Trophoblast cell (in vitro differentiated cells and primary cell): ENCODE results near the gene GSN.
A peak's percentile ranks its signal among the peaks of the same experiment; 100 is the strongest.

Source experiments
- DNase-seq, 2 donors: peaks; one replicate each; pipeline ENCODE4 v3.0.0-alpha.2; 2016
- H2AFZ ChIP-seq: 2 replicates; pipeline ENCODE4 v1.6.1; 2013; ENCODE audit warnings: low read length, moderate library complexity, mild to moderate bottlenecking; ENCODE audit not compliant: insufficient read depth, poor library complexity
- H2AK5ac ChIP-seq: 2 replicates; pipeline ENCODE4 v1.6.1; 2013; ENCODE audit warnings: mild to moderate bottlenecking, low read length
- H2BK120ac ChIP-seq: 2 replicates; pipeline ENCODE4 v1.6.1; 2013; ENCODE audit warnings: low read length, mild to moderate bottlenecking, moderate library complexity; ENCODE audit not compliant: insufficient read depth, poor library complexity
- H2BK12ac ChIP-seq: 2 replicates; pipeline ENCODE4 v1.6.1; 2013; ENCODE audit warnings: mild to moderate bottlenecking, low read length, moderate library complexity
- H2BK5ac ChIP-seq: 2 replicates; pipeline ENCODE4 v1.6.1; 2013; ENCODE audit warnings: low read length, low read depth, moderate library complexity, mild to moderate bottlenecking; ENCODE audit not compliant: poor library complexity
- H3K14ac ChIP-seq: 2 replicates; pipeline ENCODE4 v1.6.1; 2013; ENCODE audit warnings: mild to moderate bottlenecking, low read length
- H3K18ac ChIP-seq: 2 replicates; pipeline ENCODE4 v1.6.1; 2013; ENCODE audit warnings: mild to moderate bottlenecking, low read length
- H3K23ac ChIP-seq: 2 replicates; pipeline ENCODE4 v1.6.1; 2013; ENCODE audit warnings: low read length
- H3K27ac ChIP-seq: 2 replicates; pipeline ENCODE4 v1.5.1; 2013; ENCODE audit warnings: low read depth, mild to moderate bottlenecking, inconsistent platforms, low read length, moderate library complexity
- H3K27me3 ChIP-seq: 2 replicates; pipeline ENCODE4 v1.6.1; 2013; ENCODE audit warnings: inconsistent platforms, mild to moderate bottlenecking, low read length, moderate library complexity; ENCODE audit not compliant: insufficient read depth
- H3K36me3 ChIP-seq, 2 experiments: 1 replicate in 1 of 2; 2 replicates in 1 of 2; pipeline ENCODE4 v1.6.1; 2013; ENCODE audit warnings: low read length in 2 of 2, mild to moderate bottlenecking in 2 of 2, moderate library complexity in 1 of 2; ENCODE audit not compliant: insufficient read depth in 2 of 2, control insufficient read depth in 1 of 2
- H3K4ac ChIP-seq: 2 replicates; pipeline ENCODE4 v1.6.1; 2013; ENCODE audit warnings: low read depth, mild to moderate bottlenecking, low read length, moderate library complexity
- H3K4me1 ChIP-seq, 2 experiments: 1 replicate in 1 of 2; 2 replicates in 1 of 2; pipeline ENCODE4 v1.6.1; 2013; ENCODE audit warnings: low read length in 2 of 2, mild to moderate bottlenecking in 2 of 2, moderate library complexity in 1 of 2; ENCODE audit not compliant: insufficient read depth in 2 of 2, control insufficient read depth in 1 of 2
- H3K4me2 ChIP-seq: 2 replicates; pipeline ENCODE4 v1.6.1; 2013; ENCODE audit warnings: inconsistent platforms, mild to moderate bottlenecking, low read length, moderate library complexity
- H3K4me3 ChIP-seq: 2 replicates; pipeline ENCODE4 v1.5.1; 2013; ENCODE audit warnings: mild to moderate bottlenecking, low read depth, low read length, inconsistent platforms
- H3K79me1 ChIP-seq: one replicate; pipeline ENCODE4 v1.6.1; 2013; ENCODE audit warnings: low read length
- H3K79me2 ChIP-seq: 2 replicates; pipeline ENCODE4 v1.6.1; 2013; ENCODE audit warnings: low read length, mild to moderate bottlenecking; ENCODE audit not compliant: control insufficient read depth, insufficient read depth, poor library complexity
- H3K9ac ChIP-seq: 2 replicates; pipeline ENCODE4 v1.6.1; 2013; ENCODE audit warnings: mild to moderate bottlenecking, low read length
- H3K9me3 ChIP-seq: 2 replicates; pipeline ENCODE4 v1.6.1; 2013; ENCODE audit warnings: low read depth, mild to moderate bottlenecking, control low read depth, inconsistent platforms, low read length; ENCODE audit not compliant: insufficient read depth
- H4K12ac ChIP-seq: 2 replicates; pipeline ENCODE4 v1.6.1; 2013; ENCODE audit warnings: low read depth, mild to moderate bottlenecking, low read length, moderate library complexity
- H4K8ac ChIP-seq: 2 replicates; pipeline ENCODE4 v1.6.1; 2013; ENCODE audit warnings: low read depth, mild to moderate bottlenecking, low read length, moderate library complexity
- H4K91ac ChIP-seq: one replicate; pipeline ENCODE4 v1.6.1; 2013; ENCODE audit warnings: low read depth, mild to moderate bottlenecking, low read length, moderate library complexity
- WGBS: extraction: QIAGEN DNeasy Blood & Tissue Kit; methylation state at CpG from one replicate; pipeline ENCODE4 v1.1.7; 2013; ENCODE audit warnings: missing lambda C conversion rate; ENCODE audit not compliant: insufficient read length, insufficient coverage; ENCODE audit errors: extremely low coverage; 5-methylcytosine and 5-hydroxymethylcytosine counted together

GSN gene

DNA sequence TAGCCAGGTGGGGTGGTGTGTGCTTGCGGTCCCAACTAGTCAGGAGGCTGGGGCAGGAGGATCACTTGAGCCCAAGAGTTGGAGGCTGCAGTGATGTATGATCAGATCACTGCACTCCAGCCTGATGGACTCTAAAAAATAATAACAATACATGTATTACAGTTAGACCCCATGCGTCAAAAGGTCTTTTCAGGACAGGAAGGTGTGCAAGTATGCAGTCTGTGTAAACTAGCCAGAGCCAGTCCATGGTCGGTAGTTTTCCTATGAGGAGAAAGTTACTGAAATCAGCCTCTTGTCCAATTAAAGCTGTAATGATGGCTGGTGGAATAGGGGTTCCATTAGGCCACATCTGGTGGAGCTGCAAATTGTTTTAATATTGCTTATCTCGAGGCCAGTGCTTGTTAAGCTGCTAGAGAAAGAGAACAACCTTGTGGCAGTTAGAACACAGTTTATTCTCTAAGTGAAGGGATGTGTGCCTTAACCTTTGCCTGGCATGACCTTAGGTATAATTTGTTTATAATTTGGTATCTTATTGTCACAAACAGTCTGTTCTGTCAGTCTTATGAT, 103.6 kb downstream of the GSN start:
- H3K27me3 ChIP-seq: no peaks in the 10 kb centered on the region
- H3K23ac ChIP-seq: no peak overlapping the region
- no peak overlapping the region for H2AK5ac ChIP-seq
- no peaks in the 10 kb centered on the region for H3K9me3 ChIP-seq
- no peak overlapping the region for H4K91ac ChIP-seq
- peaks cover 12% of the 10 kb centered on the region for H3K79me2 ChIP-seq
- H3K4me2 ChIP-seq: no peak overlapping the region
- H3K36me3 ChIP-seq: peaks cover 3% of the 10 kb centered on the region in 2 experiments
- DNase-seq: no peak
- no peak overlapping the region for H2AFZ ChIP-seq
- WGBS: no CpG with 5 or more reads among the region's 4 CpGs
- H2BK12ac ChIP-seq: peak overlapping the region; percentile 20
- H3K9ac ChIP-seq: no peak overlapping the region
- H2BK5ac ChIP-seq: no peak overlapping the region
- no peak overlapping the region for H3K4ac ChIP-seq
- H3K4me1 ChIP-seq: peaks cover 7% of the 10 kb centered on the region in 2 experiments
- H4K8ac ChIP-seq: no peak overlapping the region
- no peak overlapping the region for H3K18ac ChIP-seq
- H3K14ac ChIP-seq: no peak overlapping the region
- no peak overlapping the region for H3K27ac ChIP-seq
- no peak overlapping the region for H3K4me3 ChIP-seq
- no peak overlapping the region for H2BK120ac ChIP-seq
- no peak overlapping the region for H4K12ac ChIP-seq
- peaks cover 19% of the 10 kb centered on the region for H3K79me1 ChIP-seq

DNA sequence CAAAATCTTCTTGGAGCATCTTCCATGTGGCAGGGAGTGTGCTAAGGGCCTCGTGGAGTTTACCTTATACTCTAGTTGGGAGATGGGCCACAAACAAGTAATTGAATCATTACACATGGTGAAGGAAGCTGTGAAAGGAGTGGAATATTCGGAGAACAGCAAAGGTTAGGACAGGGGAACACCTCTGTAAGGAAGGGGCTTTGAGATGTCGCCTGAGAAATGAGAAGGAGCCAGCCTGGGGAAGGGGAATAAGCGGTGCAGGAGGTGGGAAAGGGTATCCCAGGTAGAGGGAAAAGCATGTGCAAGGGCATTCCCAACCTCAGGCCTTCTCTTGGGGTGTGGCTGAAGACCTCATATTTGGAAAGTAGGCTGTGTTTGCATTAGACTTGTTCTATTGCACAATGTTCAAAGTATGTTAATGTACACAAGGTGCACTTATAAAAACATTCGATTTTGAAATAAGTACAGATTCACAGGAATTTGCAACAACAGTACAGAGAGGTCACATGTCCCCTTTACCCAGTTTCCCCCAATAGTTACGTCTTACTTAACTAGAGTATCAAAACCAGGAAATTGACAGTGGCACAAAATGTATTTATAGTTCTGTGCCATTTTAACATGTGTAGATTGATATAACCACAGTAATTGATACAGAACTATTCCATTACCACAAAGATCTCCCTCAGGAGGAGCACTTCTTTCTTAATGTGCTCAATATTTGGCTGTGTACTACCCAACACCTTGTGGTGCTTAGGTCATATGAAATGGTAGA, 104.5 kb downstream of the GSN start:
- no peak overlapping the region for H3K4me2 ChIP-seq
- H3K79me2 ChIP-seq: peaks cover 12% of the 10 kb centered on the region
- H4K8ac ChIP-seq: no peak overlapping the region
- H3K18ac ChIP-seq: no peak overlapping the region
- no peak overlapping the region for H2AFZ ChIP-seq
- DNase-seq: no peak
- no peak overlapping the region for H3K9ac ChIP-seq
- no peak overlapping the region for H2AK5ac ChIP-seq
- H3K27me3 ChIP-seq: no peaks in the 10 kb centered on the region
- H3K4me1 ChIP-seq: peaks cover 4 to 5% of the 10 kb centered on the region in 2 experiments
- WGBS: no CpG with 5 or more reads among the region's 6 CpGs
- no peak overlapping the region for H2BK120ac ChIP-seq
- H3K79me1 ChIP-seq: peaks cover 19% of the 10 kb centered on the region
- no peak overlapping the region for H2BK12ac ChIP-seq
- no peak overlapping the region for H2BK5ac ChIP-seq
- no peak overlapping the region for H3K27ac ChIP-seq
- H3K36me3 ChIP-seq: no peaks in the 10 kb centered on the region
- no peak overlapping the region for H4K12ac ChIP-seq
- H4K91ac ChIP-seq: no peak overlapping the region
- no peak overlapping the region for H3K4ac ChIP-seq
- no peak overlapping the region for H3K4me3 ChIP-seq
- no peaks in the 10 kb centered on the region for H3K9me3 ChIP-seq
- no peak overlapping the region for H3K23ac ChIP-seq
- H3K14ac ChIP-seq: no peak overlapping the region

DNA sequence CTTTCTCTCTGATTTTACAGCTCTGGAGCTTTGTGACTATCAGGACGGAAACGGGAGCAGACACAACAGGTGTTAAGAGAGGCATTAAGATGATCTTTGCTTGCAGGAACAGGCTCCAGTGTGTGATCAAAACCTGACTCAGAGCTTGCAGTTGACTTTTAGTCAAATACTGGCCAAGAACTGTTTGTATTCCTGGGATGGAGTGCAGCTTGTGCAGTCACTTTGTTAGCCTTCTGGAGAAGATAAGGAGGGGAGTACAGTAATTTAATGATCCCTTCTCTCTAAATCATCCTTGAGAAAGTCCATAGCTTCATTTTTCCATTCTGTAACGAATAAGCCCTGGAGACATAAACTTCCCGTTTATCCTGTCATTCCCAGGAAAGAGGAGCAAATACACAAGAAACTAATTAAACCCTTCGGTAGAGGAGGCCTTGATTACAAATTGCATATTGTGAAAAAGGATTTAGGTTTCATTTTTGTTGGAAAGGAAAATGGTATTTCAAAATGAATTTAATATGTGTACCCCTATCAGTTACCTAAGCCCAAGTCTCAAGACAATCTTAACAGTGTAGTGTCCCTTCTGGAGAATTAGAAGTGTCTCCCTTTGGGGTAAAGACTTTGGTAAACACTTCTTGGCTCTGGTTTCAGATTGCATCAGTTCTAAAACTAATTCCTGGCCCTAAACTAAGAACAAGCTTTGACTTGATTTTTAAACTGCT, 105.2 kb downstream of the GSN start:
- Histone ChIP-seq H4K12ac (no peak overlapping the region), H3K4me1 (peaks cover 4 to 5% of the 10 kb centered on the region in 2 experiments), H2AFZ (no peak overlapping the region), H4K91ac (no peak overlapping the region), H3K79me1 (peaks cover 18% of the 10 kb centered on the region), H2BK12ac (no peak overlapping the region), H3K27ac (no peak overlapping the region), H3K18ac (no peak overlapping the region), H2BK120ac (no peak overlapping the region), H3K36me3 (no peaks in the 10 kb centered on the region), H3K4ac (no peak overlapping the region), H3K4me3 (no peak overlapping the region), H3K27me3 (no peaks in the 10 kb centered on the region), H4K8ac (no peak overlapping the region), H3K9me3 (no peaks in the 10 kb centered on the region), H2BK5ac (no peak overlapping the region), H3K23ac (no peak overlapping the region), H3K14ac (no peak overlapping the region), H2AK5ac (no peak overlapping the region), H3K9ac (no peak overlapping the region), H3K79me2 (peaks cover 12% of the 10 kb centered on the region), H3K4me2 (no peak overlapping the region)
- no CpG with 5 or more reads among the region's 5 CpGs for WGBS
- no peak for DNase-seq

DNA sequence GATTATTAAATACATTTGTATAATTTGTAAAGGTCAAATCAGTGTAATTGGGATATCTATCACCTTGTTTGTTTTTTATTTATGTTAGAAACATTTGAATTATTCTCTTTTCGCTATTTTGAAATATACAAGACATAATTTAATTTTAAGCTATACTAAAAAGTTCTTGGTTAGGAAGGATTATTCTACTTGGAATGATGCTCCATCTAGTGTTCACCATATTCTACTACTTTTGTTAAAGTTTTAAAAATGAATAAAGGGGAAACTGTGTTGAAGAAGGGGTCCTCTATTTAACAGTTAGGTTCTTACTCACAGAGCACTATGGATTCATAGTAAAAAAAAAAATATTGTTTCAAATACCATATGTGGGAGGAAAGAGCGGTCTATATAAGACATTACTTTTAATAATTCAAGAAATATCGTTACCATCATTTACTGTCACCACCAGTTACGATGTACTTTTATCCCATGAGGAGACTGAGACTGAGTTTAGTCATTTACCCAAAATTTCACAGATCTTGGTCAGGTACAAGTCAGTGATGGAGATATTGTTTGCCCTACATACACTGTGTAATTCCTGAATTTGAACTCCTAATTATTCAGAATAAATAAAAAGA, 108.4 kb downstream of the GSN start:
- no peak overlapping the region for H2BK5ac ChIP-seq
- no peak overlapping the region for H3K4me3 ChIP-seq
- H2BK120ac ChIP-seq: no peak overlapping the region
- no peak overlapping the region for H4K8ac ChIP-seq
- H3K23ac ChIP-seq: no peak overlapping the region
- H3K18ac ChIP-seq: no peak overlapping the region
- H3K27me3 ChIP-seq: no peaks in the 10 kb centered on the region
- H3K4me2 ChIP-seq: no peak overlapping the region
- H3K36me3 ChIP-seq: no peaks in the 10 kb centered on the region
- no peak overlapping the region for H4K91ac ChIP-seq
- no CpG with 5 or more reads among the region's 4 CpGs for WGBS
- H2AK5ac ChIP-seq: no peak overlapping the region
- no peak overlapping the region for H3K27ac ChIP-seq
- H3K4me1 ChIP-seq: peaks cover 0 to 3% of the 10 kb centered on the region in 2 experiments
- no peak overlapping the region for H4K12ac ChIP-seq
- H3K9ac ChIP-seq: no peak overlapping the region
- no peaks in the 10 kb centered on the region for H3K9me3 ChIP-seq
- DNase-seq: no peak
- H3K79me2 ChIP-seq: no peaks in the 10 kb centered on the region
- H3K14ac ChIP-seq: no peak overlapping the region
- no peak overlapping the region for H3K4ac ChIP-seq
- H2BK12ac ChIP-seq: no peak overlapping the region
- no peak overlapping the region for H2AFZ ChIP-seq
- no peaks in the 10 kb centered on the region for H3K79me1 ChIP-seq
